ENCODE data around the gene UBE2J2.

DNA sequence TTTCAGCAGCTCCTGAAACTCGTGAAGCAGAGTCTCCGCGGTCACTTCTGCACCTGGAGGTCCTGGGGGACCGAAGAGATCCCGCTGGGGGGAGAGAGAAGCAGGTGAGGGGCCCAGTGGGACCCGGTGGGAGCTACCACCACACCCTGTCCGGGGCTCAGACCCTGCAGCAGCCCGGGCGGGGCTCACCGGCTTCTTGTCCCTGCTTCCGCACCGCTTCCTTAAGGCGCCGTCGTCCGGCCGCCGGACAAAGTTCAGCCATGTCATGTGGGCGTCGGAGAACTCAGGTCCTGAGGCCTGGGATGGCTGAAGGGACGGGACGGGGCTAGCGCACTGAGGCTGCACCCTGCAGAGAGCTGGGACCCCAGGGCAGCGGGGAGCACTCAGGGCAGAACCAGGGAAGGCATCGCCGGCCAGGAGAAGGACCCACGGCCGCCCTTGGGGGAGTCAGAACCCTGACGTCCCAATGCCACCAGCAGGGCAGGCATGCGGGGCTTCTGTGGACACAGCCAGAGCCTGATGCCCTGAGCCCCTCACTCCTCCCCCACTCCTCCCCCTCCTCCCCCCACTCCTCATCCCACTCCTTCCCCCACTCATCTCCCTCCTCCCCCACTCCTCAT lies 29.4 kb downstream of the UBE2J2 start:
- TF ChIP-seq, protein P1, sequence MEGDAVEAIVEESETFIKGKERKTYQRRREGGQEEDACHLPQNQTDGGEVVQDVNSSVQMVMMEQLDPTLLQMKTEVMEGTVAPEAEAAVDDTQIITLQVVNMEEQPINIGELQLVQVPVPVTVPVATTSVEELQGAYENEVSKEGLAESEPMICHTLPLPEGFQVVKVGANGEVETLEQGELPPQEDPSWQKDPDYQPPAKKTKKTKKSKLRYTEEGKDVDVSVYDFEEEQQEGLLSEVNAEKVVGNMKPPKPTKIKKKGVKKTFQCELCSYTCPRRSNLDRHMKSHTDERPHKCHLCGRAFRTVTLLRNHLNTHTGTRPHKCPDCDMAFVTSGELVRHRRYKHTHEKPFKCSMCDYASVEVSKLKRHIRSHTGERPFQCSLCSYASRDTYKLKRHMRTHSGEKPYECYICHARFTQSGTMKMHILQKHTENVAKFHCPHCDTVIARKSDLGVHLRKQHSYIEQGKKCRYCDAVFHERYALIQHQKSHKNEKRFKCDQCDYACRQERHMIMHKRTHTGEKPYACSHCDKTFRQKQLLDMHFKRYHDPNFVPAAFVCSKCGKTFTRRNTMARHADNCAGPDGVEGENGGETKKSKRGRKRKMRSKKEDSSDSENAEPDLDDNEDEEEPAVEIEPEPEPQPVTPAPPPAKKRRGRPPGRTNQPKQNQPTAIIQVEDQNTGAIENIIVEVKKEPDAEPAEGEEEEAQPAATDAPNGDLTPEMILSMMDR (IDR thresholded peaks at IDR 0.05) = no peak
- no peak for TF ChIP-seq POLR2A (IDR thresholded peaks at IDR 0.05)
